CD4-positive, alpha-beta memory T cell (primary cell): ENCODE results near the gene LLGL2. TPM values are rescaled to one million over a fixed set of nuclear protein-coding genes. Genes with fewer than 3 reads are reported as not detected.

Experiments
- CTCF ChIA-PET: fragments of 350-600 bp; sonication (Branson Sonifier 250); formaldehyde crosslinking; loops from one replicate; lab custom pipeline; 2021; ENCODE audit warnings: inconsistent platforms; ENCODE audit not compliant: partially characterized antibody; lab: Charles Lee
- POLR2A ChIA-PET: fragments of 350-600 bp; sonication (Branson Sonifier 250); formaldehyde crosslinking; loops from one replicate; lab custom pipeline; 2021; ENCODE audit not compliant: partially characterized antibody; lab: Charles Lee
- DNase-seq, 5 donors: peaks; one replicate each; pipeline versions ENCODE4 v3.0.0 to v3.0.0-alpha.2; 2020 to 2022; ENCODE audit warnings: mixed read lengths in 1 of 5
- H3K27ac ChIP-seq: one replicate; pipeline ENCODE4 v1.7.0; 2013; ENCODE audit warnings: low read depth, low read length
- H3K27me3 ChIP-seq: 2 replicates; pipeline ENCODE4 v1.7.0; 2013; ENCODE audit warnings: mild to moderate bottlenecking, low read length, moderate library complexity; ENCODE audit not compliant: insufficient read depth
- H3K36me3 ChIP-seq: 2 replicates; pipeline ENCODE4 v1.7.0; 2013; ENCODE audit warnings: mild to moderate bottlenecking, low read length, moderate library complexity; ENCODE audit not compliant: insufficient read depth
- H3K4me1 ChIP-seq: 2 replicates; pipeline ENCODE4 v1.7.0; 2013; ENCODE audit warnings: mild to moderate bottlenecking, low read length, moderate library complexity; ENCODE audit not compliant: insufficient read depth
- H3K4me3 ChIP-seq, 2 donors: one replicate each; pipeline ENCODE4 v1.7.0; 2013; ENCODE audit warnings: low read length in 2 of 2, mild to moderate bottlenecking in 1 of 2
- H3K9me3 ChIP-seq, 2 donors: one replicate each; pipeline ENCODE4 v1.7.0; 2013; ENCODE audit warnings: low read length in 2 of 2, control low read depth in 1 of 2; ENCODE audit not compliant: control insufficient read depth in 1 of 2
- H3K27ac Mint-ChIP-seq, 7 donors: one replicate each; pipeline ENCODE4 v1.8.0; 2020 to 2021; ENCODE audit warnings: mixed read lengths in 7 of 7, mild to moderate bottlenecking in 6 of 7, inconsistent platforms in 3 of 7, moderate library complexity in 3 of 7
- H3K27me3 Mint-ChIP-seq, 2 donors: one replicate each; pipeline ENCODE4 v1.8.0; 2020 to 2021; ENCODE audit warnings: mixed read lengths in 2 of 2
- H3K36me3 Mint-ChIP-seq, 2 donors: one replicate each; pipeline ENCODE4 v1.8.0; 2020 to 2021; ENCODE audit warnings: mixed read lengths in 2 of 2, inconsistent platforms in 1 of 2, mild to moderate bottlenecking in 1 of 2
- H3K4me1 Mint-ChIP-seq, 4 donors: one replicate each; pipeline ENCODE4 v1.8.0; 2020 to 2021; ENCODE audit warnings: mixed read lengths in 4 of 4, mild to moderate bottlenecking in 1 of 4
- H3K4me3 Mint-ChIP-seq, 8 donors: one replicate each; pipeline ENCODE4 v1.8.0; 2020 to 2021; ENCODE audit warnings: mixed read lengths in 8 of 8, mild to moderate bottlenecking in 7 of 8, moderate library complexity in 6 of 8, inconsistent platforms in 3 of 8
- H3K9me3 Mint-ChIP-seq, 8 donors: one replicate each; pipeline ENCODE4 v1.8.0; 2020 to 2021; ENCODE audit warnings: mixed read lengths in 8 of 8, mild to moderate bottlenecking in 5 of 8, inconsistent platforms in 3 of 8, moderate library complexity in 1 of 8
- intact Hi-C: fragments of 100-400 bp; cut with micrococcal nuclease; formaldehyde crosslinking; loops from one replicate; pipeline ENCODE4 v1.15.1; 2023
- polyA plus RNA-seq, 2 donors: library from polyadenylated mRNA; unstranded; fragments of 300-500 nt; fragmentation: Illumina TruSeq; gene quantifications; one replicate each; pipeline ENCODE4 v1.2.3, GENCODE V29; 2021
- total RNA-seq, 2 experiments: library from RNA; stranded (reverse); gene quantifications; one replicate each; pipeline ENCODE4 v1.2.3, GENCODE V29; 2021

Gene LLGL2
- total and polyA plus RNA-seq, 4 experiments from 2014 or later = 19.3 to 43.6 (median 32.2) TPM

DNA sequence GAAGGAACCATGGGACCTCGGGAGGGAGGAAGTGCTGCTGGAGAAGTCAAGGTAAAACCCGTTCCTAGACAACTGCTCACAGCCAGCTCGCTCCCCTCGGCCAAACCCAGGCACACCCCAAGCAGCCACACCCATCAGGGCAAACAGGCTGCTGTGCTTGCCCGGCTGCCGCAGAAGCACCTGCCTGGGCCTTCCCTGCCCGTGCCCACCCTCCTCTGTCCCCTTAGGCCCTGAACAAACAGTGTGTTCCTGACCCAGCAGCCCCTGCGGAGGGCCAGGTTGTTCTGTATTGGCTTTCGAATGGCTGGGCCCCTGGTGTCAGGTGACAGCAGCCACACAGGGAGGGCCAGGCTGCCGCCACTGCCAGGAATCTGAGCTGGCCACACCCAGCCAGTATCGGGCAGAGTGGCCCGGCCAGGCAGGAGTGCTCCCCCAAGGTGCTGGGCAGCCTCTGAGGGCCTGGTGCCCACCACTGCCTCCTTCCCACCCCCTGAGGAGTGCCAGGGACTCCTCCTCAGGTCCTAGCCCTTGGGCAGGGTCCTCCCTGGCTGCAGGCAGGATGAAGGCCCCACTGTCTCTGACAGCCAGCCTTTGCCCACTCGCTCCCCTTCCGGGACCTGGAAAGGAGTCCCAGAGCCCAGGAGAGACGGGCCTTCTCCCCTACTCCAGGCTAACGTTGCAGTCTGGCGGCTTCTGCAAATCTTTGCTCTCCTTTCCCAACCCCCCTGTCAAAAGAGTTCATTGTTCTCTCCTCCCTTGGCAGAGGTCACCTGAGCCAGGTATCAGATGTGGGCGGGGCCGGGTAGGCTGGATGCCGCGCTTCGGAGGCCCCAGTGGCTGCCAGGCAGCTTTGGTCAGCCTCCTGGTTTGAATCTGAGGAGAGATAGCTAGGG lies 24.0 kb downstream of the LLGL2 start:
- Histone ChIP-seq H3K4me3 (no peak overlapping the region), H3K9me3 (no peaks in the 10 kb centered on the region), H3K27ac (no peak overlapping the region), H3K27me3 (no peaks in the 10 kb centered on the region), H3K36me3 (no peaks in the 10 kb centered on the region), H3K4me1 (no peaks in the 10 kb centered on the region)
- Mint-ChIP-seq H3K4me1 (no peaks in the 10 kb centered on the region), H3K27ac (no peak overlapping the region), H3K27me3 (no peaks in the 10 kb centered on the region), H3K9me3 (no peaks in the 10 kb centered on the region), H3K4me3 (no peak overlapping the region), H3K36me3 (peaks cover 4 to 8% of the 10 kb centered on the region in 2 donors)
- intact Hi-C loops = no loop called here
- POLR2A ChIA-PET = no interaction called here
- DNase-seq = no peak
- CTCF ChIA-PET = interaction anchor here (1.2 kb wide), 1 partner anchor 51 kb away, joined by 3 read pairs; no protein-coding TSS in a partner anchor

DNA sequence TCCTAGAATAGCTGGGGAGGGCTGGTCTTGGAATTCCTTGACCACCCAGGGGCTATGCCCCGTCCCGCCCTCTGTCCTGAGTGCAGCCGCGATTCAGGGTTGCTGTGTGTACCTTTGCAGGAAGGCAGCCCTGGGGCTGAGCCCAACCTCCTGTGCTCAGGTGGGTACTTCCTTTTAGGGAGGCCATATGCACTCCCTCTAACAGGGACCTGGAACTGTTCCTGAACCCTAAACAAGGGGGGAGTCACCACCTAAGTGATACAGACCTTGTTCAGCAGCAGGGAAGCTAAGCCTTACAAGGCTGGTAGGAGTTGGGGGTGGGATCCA lies 24.6 kb downstream of the LLGL2 start:
- H3K27ac ChIP-seq = no peak overlapping the region
- H3K9me3 ChIP-seq = no peaks in the 10 kb centered on the region
- H3K36me3 ChIP-seq = no peaks in the 10 kb centered on the region
- no peaks in the 10 kb centered on the region for H3K4me1 Mint-ChIP-seq
- H3K4me3 Mint-ChIP-seq = no peak overlapping the region
- DNase-seq = no peak
- intact Hi-C loops = no loop called here
- no peaks in the 10 kb centered on the region for H3K4me1 ChIP-seq
- ChIA-PET CTCF (no interaction called here), POLR2A (no interaction called here)
- no peak overlapping the region for H3K27ac Mint-ChIP-seq
- H3K36me3 Mint-ChIP-seq = peaks cover 4 to 8% of the 10 kb centered on the region in 2 donors
- no peaks in the 10 kb centered on the region for H3K27me3 ChIP-seq
- no peaks in the 10 kb centered on the region for H3K9me3 Mint-ChIP-seq
- no peaks in the 10 kb centered on the region for H3K27me3 Mint-ChIP-seq
- H3K4me3 ChIP-seq = no peak overlapping the region

DNA sequence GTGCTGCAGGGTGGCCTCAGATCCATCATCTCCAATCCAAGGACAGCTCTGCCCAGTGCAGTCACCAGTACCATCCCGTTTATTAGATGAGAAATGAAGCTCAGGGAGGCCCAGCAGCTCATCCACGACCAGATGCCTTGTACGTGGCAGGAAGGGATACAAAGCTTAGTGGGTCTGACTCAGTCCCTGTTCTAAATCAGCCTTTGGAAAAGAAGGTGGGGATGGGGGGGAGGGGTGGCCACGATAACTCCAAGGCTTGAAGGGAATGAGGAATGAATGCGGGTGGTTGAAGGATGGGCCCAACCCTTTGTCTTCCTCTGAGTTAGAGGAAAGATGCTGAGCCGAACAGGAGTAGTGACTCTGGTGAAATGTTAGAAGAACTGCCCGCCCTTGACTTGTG lies 25.8 kb downstream of the LLGL2 start:
- H3K4me1 ChIP-seq = no peaks in the 10 kb centered on the region
- Mint-ChIP-seq H3K4me1 (no peaks in the 10 kb centered on the region), H3K36me3 (peaks cover 4 to 8% of the 10 kb centered on the region in 2 donors), H3K4me3 (no peak overlapping the region), H3K9me3 (no peaks in the 10 kb centered on the region), H3K27me3 (no peaks in the 10 kb centered on the region), H3K27ac (no peak overlapping the region)
- intact Hi-C loops = no loop called here
- no peak for DNase-seq
- no peaks in the 10 kb centered on the region for H3K36me3 ChIP-seq
- H3K9me3 ChIP-seq = no peaks in the 10 kb centered on the region
- POLR2A ChIA-PET = interaction anchor here (0.6 kb wide), 1 partner anchor 31 kb away, joined by 3 read pairs; no protein-coding TSS in a partner anchor
- H3K27me3 ChIP-seq = no peaks in the 10 kb centered on the region
- CTCF ChIA-PET = no interaction called here
- H3K4me3 ChIP-seq = no peak overlapping the region
- no peak overlapping the region for H3K27ac ChIP-seq

DNA sequence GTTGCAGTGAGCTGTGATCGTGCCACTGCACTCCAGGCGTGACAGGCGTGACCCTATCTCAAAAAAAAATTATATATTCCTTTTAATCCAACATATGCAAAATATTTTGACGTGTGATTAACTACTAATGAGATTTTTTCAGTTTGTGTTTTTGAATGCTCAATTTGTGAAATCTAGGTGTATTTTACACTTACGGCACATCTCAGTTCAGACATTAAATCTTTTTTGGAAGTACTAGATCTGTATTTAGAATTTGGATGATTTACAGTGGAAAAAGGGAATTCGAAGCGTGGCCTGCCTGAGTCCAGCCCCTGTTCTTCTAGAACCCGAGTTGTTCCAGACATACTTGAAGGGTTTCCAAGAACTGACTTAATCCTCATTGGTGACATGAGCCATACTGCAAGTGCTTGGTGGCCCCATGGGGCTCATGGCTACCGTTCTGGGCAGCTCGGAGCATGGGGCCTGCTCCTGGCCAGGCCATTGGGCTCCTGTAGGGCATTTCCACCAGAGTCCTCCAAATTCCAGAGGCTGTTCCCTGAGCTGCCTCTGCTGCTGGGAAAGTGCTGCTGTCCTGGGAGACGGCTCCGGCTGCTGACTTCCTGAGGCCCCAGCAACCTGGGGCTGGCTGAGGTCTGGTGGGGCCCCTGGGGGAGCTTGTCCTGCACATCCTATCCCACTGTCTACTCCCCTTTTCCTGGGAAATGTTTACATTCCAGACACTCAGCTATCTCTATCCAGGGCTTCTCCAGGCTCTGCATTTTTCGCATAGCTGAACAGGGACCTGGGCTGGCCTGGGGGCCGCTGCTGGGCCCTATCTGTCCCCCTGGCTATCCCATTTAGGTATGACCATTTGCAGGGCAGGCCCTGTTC lies 27.2 kb downstream of the LLGL2 start:
- no peaks in the 10 kb centered on the region for H3K27me3 ChIP-seq
- intact Hi-C loops = no loop called here
- H3K9me3 ChIP-seq = no peaks in the 10 kb centered on the region
- ChIA-PET POLR2A (interaction anchor here (0.6 to 0.7 kb wide), 2 partner anchors 29 to 48 kb away, joined by 3 to 4 read pairs; no protein-coding TSS in a partner anchor), CTCF (interaction anchor here (1.0 kb wide), 1 partner anchor 36 kb away, joined by 3 read pairs; no protein-coding TSS in a partner anchor)
- H3K4me3 Mint-ChIP-seq = no peak overlapping the region
- H3K36me3 ChIP-seq = no peaks in the 10 kb centered on the region
- DNase-seq = no peak
- H3K27ac ChIP-seq = no peak overlapping the region
- H3K27me3 Mint-ChIP-seq = no peaks in the 10 kb centered on the region
- no peaks in the 10 kb centered on the region for H3K4me1 Mint-ChIP-seq
- no peaks in the 10 kb centered on the region for H3K4me1 ChIP-seq
- H3K36me3 Mint-ChIP-seq = peaks cover 4 to 5% of the 10 kb centered on the region in 2 donors
- no peak overlapping the region for H3K4me3 ChIP-seq
- H3K27ac Mint-ChIP-seq = peak overlapping the region in 1 of 7 donors; percentile 46
- H3K9me3 Mint-ChIP-seq = no peaks in the 10 kb centered on the region

DNA sequence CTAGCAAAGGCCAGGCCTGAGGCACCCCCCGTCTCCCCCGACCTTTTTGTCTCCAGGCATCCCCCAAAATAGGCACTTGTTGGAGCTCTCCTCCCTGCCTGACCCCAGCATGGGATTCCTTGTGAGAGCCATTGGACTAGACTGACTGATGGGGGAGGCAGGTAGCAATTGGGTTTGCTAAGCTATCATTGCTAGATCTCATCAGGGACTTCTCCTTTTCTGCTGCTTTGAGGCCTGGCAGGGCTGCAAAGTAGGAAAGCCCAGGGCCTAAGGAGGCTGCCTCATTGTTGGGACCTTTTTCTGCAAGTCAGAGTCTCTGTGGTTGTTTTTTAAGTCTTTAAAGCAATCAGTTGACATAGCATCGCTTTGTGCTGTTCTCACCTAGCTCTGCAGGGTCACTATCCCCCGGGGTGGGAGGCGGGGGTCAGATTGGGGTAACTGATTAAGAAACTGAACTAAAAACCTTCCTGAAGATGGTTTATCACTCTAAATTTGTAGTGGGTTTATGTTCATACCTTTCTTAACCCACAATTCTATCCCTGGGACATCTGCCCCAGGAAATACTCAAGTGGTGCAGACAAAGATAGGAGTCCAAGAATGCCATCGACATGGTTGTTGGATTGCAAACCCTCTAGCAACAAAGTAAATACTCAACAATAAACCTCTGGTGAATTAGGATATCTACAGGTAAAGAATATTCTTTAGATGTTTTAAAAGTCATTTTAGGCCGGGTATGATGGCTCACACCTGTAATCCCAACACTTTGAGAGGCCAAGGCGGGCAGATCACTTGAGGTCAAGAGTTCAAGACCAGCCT lies 28.0 kb downstream of the LLGL2 start:
- no peak for DNase-seq
- no peaks in the 10 kb centered on the region for H3K4me1 Mint-ChIP-seq
- intact Hi-C loops = no loop called here
- Histone ChIP-seq H3K4me3 (no peak overlapping the region), H3K4me1 (no peaks in the 10 kb centered on the region), H3K27ac (no peak overlapping the region), H3K27me3 (no peaks in the 10 kb centered on the region), H3K36me3 (no peaks in the 10 kb centered on the region), H3K9me3 (no peaks in the 10 kb centered on the region)
- CTCF ChIA-PET = interaction anchor here (1.0 kb wide), 1 partner anchor 35 kb away, joined by 3 read pairs; no protein-coding TSS in a partner anchor
- H3K9me3 Mint-ChIP-seq = no peaks in the 10 kb centered on the region
- POLR2A ChIA-PET = no interaction called here
- H3K27me3 Mint-ChIP-seq = no peaks in the 10 kb centered on the region
- peaks cover 4% of the 10 kb centered on the region in 2 donors for H3K36me3 Mint-ChIP-seq
- no peak overlapping the region for H3K27ac Mint-ChIP-seq
- H3K4me3 Mint-ChIP-seq = no peak overlapping the region

DNA sequence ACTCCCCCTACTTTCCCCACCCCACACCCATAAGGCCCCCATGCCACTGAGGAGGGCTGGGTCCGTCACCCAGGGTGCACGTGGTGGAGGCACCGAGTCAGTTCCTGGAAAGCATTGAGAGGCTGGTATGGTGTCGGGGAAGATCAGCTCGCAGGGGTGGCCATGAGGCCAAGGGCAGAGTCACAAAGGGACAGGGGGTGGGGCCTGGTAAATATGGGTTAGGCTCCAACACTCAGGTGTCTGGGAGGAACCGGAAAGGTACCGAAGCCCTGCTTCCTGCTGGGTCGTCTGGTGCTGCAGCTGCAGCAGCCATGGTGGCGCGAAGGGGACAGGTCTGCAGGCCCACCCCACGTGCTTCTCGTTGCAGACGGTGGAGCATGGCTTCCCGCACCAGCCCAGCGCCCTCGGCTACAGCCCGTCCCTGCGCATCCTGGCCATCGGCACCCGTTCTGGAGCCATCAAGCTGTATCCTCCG lies 30.2 kb downstream of the LLGL2 start:
- Mint-ChIP-seq H3K27ac (no peak overlapping the region), H3K4me1 (no peaks in the 10 kb centered on the region), H3K4me3 (no peak overlapping the region), H3K36me3 (peaks cover 3 to 11% of the 10 kb centered on the region in 2 donors), H3K27me3 (no peaks in the 10 kb centered on the region), H3K9me3 (peaks cover 0 to 2% (median 0%) of the 10 kb centered on the region in 8 donors)
- Histone ChIP-seq H3K36me3 (no peaks in the 10 kb centered on the region), H3K27me3 (no peaks in the 10 kb centered on the region), H3K27ac (no peak overlapping the region), H3K4me1 (no peaks in the 10 kb centered on the region), H3K4me3 (no peak overlapping the region), H3K9me3 (no peaks in the 10 kb centered on the region)
- ChIA-PET POLR2A (no interaction called here), CTCF (no interaction called here)
- intact Hi-C loops = no loop called here
- no peak for DNase-seq
